Muscle layer of duodenum (tissue), 2 donors: ENCODE results near the gene IFT27.
"Not testable (repeated sequence)": the region's sequence is repeated elsewhere in the genome, so short reads cannot be mapped to it uniquely, and the experiment has no call there.

ENCODE experiments used
- H3K27ac ChIP-seq: one replicate; pipeline ENCODE4 v1.7.0; 2013; ENCODE audit warnings: mild to moderate bottlenecking, low read length
- H3K27me3 ChIP-seq: one replicate; pipeline ENCODE4 v1.7.0; 2013; ENCODE audit warnings: low read depth, mild to moderate bottlenecking, control low read depth, low read length
- H3K36me3 ChIP-seq, 2 donors: one replicate each; pipeline ENCODE4 v1.7.0; 2013; ENCODE audit warnings: low read length in 2 of 2, control low read depth in 1 of 2, mild to moderate bottlenecking in 1 of 2; ENCODE audit not compliant: insufficient read depth in 2 of 2, control insufficient read depth in 1 of 2
- H3K4me1 ChIP-seq, 2 donors: one replicate each; pipeline ENCODE4 v1.7.0; 2013; ENCODE audit warnings: low read length in 2 of 2, mild to moderate bottlenecking in 2 of 2, control low read depth in 1 of 2, moderate library complexity in 1 of 2; ENCODE audit not compliant: insufficient read depth in 2 of 2, control insufficient read depth in 1 of 2
- H3K4me3 ChIP-seq, 2 donors: one replicate each; pipeline ENCODE4 v1.7.0; 2013; ENCODE audit warnings: low read length in 2 of 2, low read depth in 1 of 2, mild to moderate bottlenecking in 1 of 2
- H3K9me3 ChIP-seq, 2 donors: one replicate each; pipeline ENCODE4 v1.7.0; 2013; ENCODE audit warnings: low read length in 2 of 2, control low read depth in 1 of 2, mild to moderate bottlenecking in 1 of 2; ENCODE audit not compliant: control insufficient read depth in 1 of 2
- donor health status: healthy.

The IFT27 gene

GRCh38 chr22:36762687-36763260 is 13.1 kb downstream of the IFT27 start:
- Histone ChIP-seq H3K27ac (no peak overlapping the region), H3K9me3 (no peaks in the 10 kb centered on the region), H3K4me1 (peaks cover 0 to 17% of the 10 kb centered on the region in 2 donors), H3K4me3 (no peak overlapping the region), H3K36me3 (peaks cover 0 to 17% of the 10 kb centered on the region in 2 donors), H3K27me3 (no peaks in the 10 kb centered on the region)

DNA sequence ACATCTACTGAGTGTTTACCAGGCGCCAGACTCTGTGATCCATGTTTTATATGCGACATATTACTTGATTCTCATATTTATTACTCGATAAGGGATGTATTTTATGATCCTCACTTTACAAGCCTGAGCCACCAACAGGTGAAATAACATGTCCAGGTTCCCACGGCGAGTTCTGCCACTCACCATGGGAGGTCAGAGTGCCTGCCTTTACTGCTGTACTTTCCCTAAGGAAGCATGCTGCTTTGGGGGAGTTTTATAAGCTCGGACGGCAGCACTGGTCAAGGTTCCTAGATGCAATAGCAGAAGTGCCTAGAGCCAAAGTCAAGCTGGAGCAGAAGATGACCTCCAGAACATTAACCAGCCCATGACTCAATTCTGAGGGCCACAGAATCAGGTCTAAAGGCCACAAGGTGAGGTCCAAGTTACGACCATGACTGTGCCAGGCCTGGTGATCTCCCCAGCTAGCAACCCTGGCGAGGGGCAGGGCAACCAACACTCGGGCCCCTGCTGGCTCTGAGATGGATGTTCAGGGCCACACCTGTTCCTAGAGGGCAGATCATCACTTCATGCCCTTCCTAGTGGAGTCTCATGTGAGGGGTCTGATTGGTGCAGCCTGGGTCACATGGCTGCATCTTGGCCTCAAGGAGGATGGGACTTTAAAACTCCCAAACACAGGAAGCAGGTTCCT is 14.2 kb downstream of the IFT27 start:
- Histone ChIP-seq H3K4me3 (no peak overlapping the region), H3K36me3 (peaks cover 0 to 10% of the 10 kb centered on the region in 2 donors), H3K4me1 (peaks cover 0 to 17% of the 10 kb centered on the region in 2 donors), H3K9me3 (no peaks in the 10 kb centered on the region), H3K27me3 (peaks cover under 1% of the 10 kb centered on the region), H3K27ac (no peak overlapping the region)

- H3K4me3 ChIP-seq = no peak overlapping the region
- no peaks in the 10 kb centered on the region for H3K9me3 ChIP-seq
- peaks cover 8% of the 10 kb centered on the region for H3K27me3 ChIP-seq
- H3K27ac ChIP-seq = no peak overlapping the region
- peaks cover 0 to 4% of the 10 kb centered on the region in 2 donors for H3K36me3 ChIP-seq
- H3K4me1 ChIP-seq = peaks cover 0 to 17% of the 10 kb centered on the region in 2 donors
Measured at GRCh38 chr22:36760786-36761185, 15.1 kb downstream of the IFT27 start.

GRCh38 chr22:36759481-36760159 is 16.3 kb downstream of the IFT27 start:
- Histone ChIP-seq H3K4me3 (no peak overlapping the region), H3K27ac (no peak overlapping the region), H3K9me3 (no peaks in the 10 kb centered on the region), H3K36me3 (no peaks in the 10 kb centered on the region), H3K27me3 (peaks cover 9% of the 10 kb centered on the region), H3K4me1 (peaks cover 0 to 17% of the 10 kb centered on the region in 2 donors)

DNA sequence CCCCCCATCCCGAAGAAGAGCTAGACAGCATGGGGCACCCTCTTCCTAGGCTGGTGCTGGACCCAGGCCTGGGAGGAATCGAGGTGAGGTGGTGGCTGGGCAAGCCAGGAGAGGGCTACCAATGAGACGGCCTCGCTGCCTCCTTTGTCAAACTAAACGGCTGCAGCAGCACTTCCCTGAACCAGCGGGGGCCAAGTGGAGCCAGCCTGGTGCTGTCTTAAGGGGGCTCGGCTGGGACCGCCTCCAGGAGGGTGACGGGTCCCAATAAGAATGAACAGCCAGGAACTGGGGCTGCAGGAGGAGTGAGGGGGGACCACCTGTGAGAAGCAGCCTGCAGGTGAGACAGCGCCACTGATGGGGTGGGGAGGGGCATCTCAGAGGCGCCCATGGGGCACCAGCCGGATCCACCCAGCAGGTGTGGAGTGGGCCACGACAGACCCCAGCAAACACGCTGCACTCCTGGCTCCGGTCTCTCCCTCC is 17.1 kb downstream of the IFT27 start:
- H3K4me1 ChIP-seq = peaks cover 0 to 17% of the 10 kb centered on the region in 2 donors
- no peak overlapping the region for H3K4me3 ChIP-seq
- no peak overlapping the region for H3K27ac ChIP-seq
- peaks cover 9% of the 10 kb centered on the region for H3K27me3 ChIP-seq
- H3K9me3 ChIP-seq = no peaks in the 10 kb centered on the region
- no peaks in the 10 kb centered on the region for H3K36me3 ChIP-seq

DNA sequence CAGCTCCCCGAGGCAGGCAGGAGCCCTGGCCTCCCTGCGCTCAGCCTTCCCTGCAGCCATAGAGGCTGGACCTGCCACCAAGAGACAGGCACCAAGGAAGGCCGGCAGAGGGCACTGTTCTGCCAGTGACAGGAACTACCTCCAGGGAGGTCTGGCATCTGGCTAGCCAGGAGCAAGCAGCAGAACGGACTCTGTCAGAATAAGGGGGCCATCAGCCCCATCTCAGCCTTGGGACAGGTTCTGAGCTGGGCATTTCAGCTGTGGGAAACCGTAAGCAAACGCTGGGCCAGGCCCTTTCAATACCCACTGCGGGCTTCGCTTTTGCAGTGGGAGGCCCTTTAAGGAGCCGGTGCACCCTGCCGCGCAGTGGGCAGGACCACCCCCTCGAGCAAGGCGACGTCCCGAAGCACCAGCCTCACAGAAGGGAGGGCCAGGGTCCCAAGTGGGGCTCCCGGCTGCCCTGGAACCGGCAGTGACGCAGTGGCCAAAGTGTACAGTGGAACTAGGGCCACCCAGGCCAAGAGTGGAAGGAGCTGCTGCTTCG is 18.2 kb downstream of the IFT27 start:
- H3K27me3 ChIP-seq = peaks cover 9% of the 10 kb centered on the region
- H3K27ac ChIP-seq = no peak overlapping the region
- peaks cover 0 to 9% of the 10 kb centered on the region in 2 donors for H3K4me1 ChIP-seq
- H3K36me3 ChIP-seq = no peaks in the 10 kb centered on the region
- H3K4me3 ChIP-seq = no peak overlapping the region
- H3K9me3 ChIP-seq = no peaks in the 10 kb centered on the region

DNA sequence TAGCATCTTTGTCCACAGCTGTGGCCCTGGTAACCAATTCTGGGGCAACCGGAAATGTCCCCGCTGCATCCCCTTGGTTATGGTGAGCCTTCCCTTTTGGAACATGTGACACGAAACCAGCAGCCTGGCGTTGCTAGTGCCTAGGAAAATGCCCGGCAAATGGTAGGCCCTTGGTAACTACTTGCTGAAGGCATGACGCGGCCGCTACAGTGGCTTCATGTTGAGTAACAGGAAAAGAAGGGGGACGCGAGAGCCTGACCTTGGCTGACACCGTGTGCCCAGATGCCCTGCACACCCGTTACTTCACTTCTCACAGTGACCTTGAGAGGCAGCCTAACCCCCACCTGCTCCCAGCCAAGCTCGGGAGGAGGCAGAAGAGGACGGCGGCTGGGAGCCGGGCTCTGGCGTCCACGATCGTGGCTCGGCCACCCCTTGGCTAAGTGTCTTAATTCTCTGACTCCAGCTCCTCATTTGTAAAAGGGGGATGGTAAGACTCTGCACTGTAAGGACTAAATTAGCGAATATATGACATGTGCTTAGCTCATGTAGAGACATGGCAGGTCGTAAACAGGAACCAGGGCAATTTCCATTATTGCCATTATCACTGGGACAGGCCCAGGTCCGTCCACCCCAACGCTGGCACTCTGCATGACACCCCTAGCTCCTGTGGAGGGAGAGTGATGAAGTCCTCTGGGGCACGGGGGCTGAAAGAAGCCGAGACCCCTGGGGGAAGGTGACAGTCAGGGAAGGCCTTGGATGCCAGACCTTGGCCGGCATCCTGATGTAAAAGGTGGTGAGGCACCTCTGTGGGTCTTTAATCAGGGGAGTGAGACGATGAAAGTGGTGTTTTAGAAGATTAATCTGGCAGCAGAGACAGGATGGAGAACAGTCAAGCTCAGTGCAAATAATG is 18.9 kb downstream of the IFT27 start:
- no peak overlapping the region for H3K4me3 ChIP-seq
- H3K9me3 ChIP-seq = no peaks in the 10 kb centered on the region
- H3K27ac ChIP-seq = no peak overlapping the region
- H3K36me3 ChIP-seq = no peaks in the 10 kb centered on the region
- peaks cover 0 to 3% of the 10 kb centered on the region in 2 donors for H3K4me1 ChIP-seq
- H3K27me3 ChIP-seq = peaks cover 9% of the 10 kb centered on the region

GRCh38 chr22:36756031-36756430 is 19.9 kb downstream of the IFT27 start:
- Histone ChIP-seq H3K4me3 (no peak overlapping the region), H3K36me3 (no peaks in the 10 kb centered on the region), H3K27me3 (peaks cover 9% of the 10 kb centered on the region), H3K9me3 (no peaks in the 10 kb centered on the region), H3K4me1 (no peaks in the 10 kb centered on the region), H3K27ac (no peak overlapping the region)

DNA sequence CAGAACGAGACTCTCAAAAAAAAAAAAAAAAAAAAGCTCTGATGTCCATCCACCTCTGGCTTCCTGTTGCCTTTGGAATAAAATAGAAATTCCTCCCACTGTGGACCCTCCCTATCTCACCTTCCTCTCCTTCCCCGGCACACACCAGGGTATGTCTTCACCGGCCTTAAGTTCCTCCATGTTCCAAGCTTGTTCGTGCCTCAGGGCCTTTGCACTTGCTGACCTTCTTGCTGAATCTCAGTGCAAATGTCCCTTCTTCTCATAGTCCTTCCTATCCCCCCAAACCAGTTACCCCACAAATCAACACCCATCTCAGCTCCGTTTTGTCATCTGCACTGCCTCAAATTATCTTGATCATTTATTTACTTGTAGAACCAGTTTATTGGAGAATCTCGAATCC is 20.6 kb downstream of the IFT27 start:
- Histone ChIP-seq H3K27ac (no peak overlapping the region), H3K4me1 (no peaks in the 10 kb centered on the region), H3K36me3 (no peaks in the 10 kb centered on the region), H3K4me3 (no peak overlapping the region), H3K9me3 (no peaks in the 10 kb centered on the region), H3K27me3 (peaks cover 9% of the 10 kb centered on the region)

DNA sequence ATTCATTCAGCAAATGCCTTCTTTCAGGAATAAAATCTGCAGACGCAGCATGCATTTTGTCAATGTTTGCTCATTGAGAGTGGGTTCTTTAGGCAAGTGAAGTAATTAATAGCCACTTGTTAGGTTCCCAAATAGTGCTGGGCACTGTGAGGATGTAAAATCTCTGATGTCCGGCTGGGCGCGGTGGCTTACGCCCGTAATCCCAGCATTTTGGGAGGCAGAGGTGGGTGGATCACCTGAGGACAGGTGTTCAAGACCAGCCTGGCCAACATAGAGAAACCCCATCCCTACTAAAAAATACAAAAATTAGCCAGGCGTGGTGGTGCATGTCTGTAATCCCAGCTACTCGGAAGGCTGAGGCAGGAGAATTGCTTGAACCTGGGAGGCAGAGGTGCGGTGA is 21.0 kb downstream of the IFT27 start:
- not testable (repeated sequence) for H3K27ac ChIP-seq, H3K36me3 ChIP-seq, H3K9me3 ChIP-seq, H3K27me3 ChIP-seq, H3K4me1 ChIP-seq, H3K4me3 ChIP-seq
